DND-41 (cell line): ENCODE data around the gene KCNMA1.
"Not testable (repeated sequence)": the region's sequence is repeated elsewhere in the genome, so short reads cannot be mapped to it uniquely, and the experiment has no call there.

Experiments
- ATAC-seq: fragments of 200-7000 bp; cut with Tn5 transposase; 3 replicates; pipeline ENCODE4 v1.9.1; 2021; ENCODE audit warnings: low read depth; ENCODE audit not compliant: insufficient read depth
- DNase-seq: peaks from one replicate; pipeline ENCODE4 v3.0.0-alpha.2; 2020
- H2AFZ ChIP-seq: 2 replicates; pipeline ENCODE4 v1.6.0; 2012; ENCODE audit warnings: low read depth, low read length
- H3K27ac ChIP-seq: 2 replicates; pipeline ENCODE4 v1.5.1; 2012; ENCODE audit warnings: low read length, inconsistent platforms
- H3K27me3 ChIP-seq: fragments of 200-600 bp; sonication (generic); 2 replicates; pipeline ENCODE4 v1.6.0; 2012; ENCODE audit warnings: low read length, mild to moderate bottlenecking, inconsistent platforms; ENCODE audit not compliant: insufficient read depth, poor library complexity
- H3K36me3 ChIP-seq: 2 replicates; pipeline ENCODE4 v1.5.1; 2012; ENCODE audit warnings: low read length, inconsistent platforms; ENCODE audit not compliant: insufficient read depth
- H3K4me1 ChIP-seq: 2 replicates; pipeline ENCODE4 v1.5.1; 2012; ENCODE audit warnings: mild to moderate bottlenecking, low read length; ENCODE audit not compliant: insufficient read depth
- H3K4me2 ChIP-seq: 2 replicates; pipeline ENCODE4 v1.6.0; 2012; ENCODE audit warnings: mild to moderate bottlenecking, moderate library complexity, low read length, inconsistent platforms; ENCODE audit not compliant: insufficient read depth
- H3K4me3 ChIP-seq, 2 experiments: fragments of 200-600 bp in 1 of 2; shearing (Covaris generic) in 1 of 2; 2 replicates each; pipeline ENCODE4 v1.5.1; 2012 to 2016; ENCODE audit warnings: inconsistent platforms in 2 of 2, low read length in 2 of 2, mild to moderate bottlenecking in 2 of 2, low read depth in 1 of 2, moderate library complexity in 1 of 2
- H3K79me2 ChIP-seq: 2 replicates; pipeline ENCODE4 v1.6.0; 2012; ENCODE audit warnings: low read length, inconsistent platforms; ENCODE audit not compliant: insufficient read depth
- H3K9ac ChIP-seq: 2 replicates; pipeline ENCODE4 v1.6.0; 2012; ENCODE audit warnings: low read depth, mild to moderate bottlenecking, inconsistent platforms, low read length, moderate library complexity
- H3K9me3 ChIP-seq: 2 replicates; pipeline ENCODE4 v1.5.1; 2012; ENCODE audit warnings: low read length, moderate library complexity, mild to moderate bottlenecking, inconsistent platforms; ENCODE audit not compliant: insufficient read depth, severe bottlenecking
- H4K20me1 ChIP-seq: 2 replicates; pipeline ENCODE4 v1.6.0; 2012; ENCODE audit warnings: low read length; ENCODE audit not compliant: insufficient read depth
- EZH2 ChIP-seq: IDR thresholded peaks from 3 replicates; pipeline ENCODE4 v1.6.1; 2012; ENCODE audit warnings: borderline replicate concordance, low read depth, mild to moderate bottlenecking, moderate library complexity, low read length, inconsistent platforms; ENCODE audit not compliant: severe bottlenecking
- TF ChIP-seq, protein P1 (sequence below): IDR thresholded peaks from 2 replicates; pipeline ENCODE4 v1.5.1; 2012; ENCODE audit warnings: borderline replicate concordance, low read length, moderate library complexity, mild to moderate bottlenecking; ENCODE audit not compliant: poor library complexity, severe bottlenecking; ENCODE audit errors: extremely low read depth

The KCNMA1 gene

DNA sequence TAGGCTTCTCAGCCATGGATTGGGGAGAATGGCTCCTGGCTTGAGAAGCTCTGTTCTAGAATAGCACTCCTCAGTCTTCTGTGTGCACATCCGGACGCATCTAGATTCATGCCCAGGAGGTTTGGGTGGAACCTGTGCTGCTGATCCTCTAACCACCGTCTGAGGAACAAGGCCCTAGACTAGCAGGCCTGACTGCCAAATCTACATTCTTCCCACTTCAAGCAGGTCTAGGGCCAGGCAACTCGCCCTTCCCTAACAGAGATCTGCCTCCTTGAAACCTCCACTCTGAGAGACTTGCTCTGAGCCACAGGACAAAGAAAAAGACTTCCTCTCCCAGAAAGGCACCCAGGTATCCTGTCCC is 61.6 kb downstream of the KCNMA1 start:
- Histone ChIP-seq H3K9ac (no peak overlapping the region), H3K4me2 (no peak overlapping the region), H3K27me3 (peaks cover 3% of the 10 kb centered on the region), H3K27ac (no peak overlapping the region), H2AFZ (no peak overlapping the region), H3K4me3 (no peak overlapping the region), H3K9me3 (no peaks in the 10 kb centered on the region), H3K79me2 (no peaks in the 10 kb centered on the region), H4K20me1 (no peaks in the 10 kb centered on the region), H3K4me1 (no peaks in the 10 kb centered on the region), H3K36me3 (no peaks in the 10 kb centered on the region)
- no peak for DNase-seq
- ATAC-seq = no peak
- TF ChIP-seq EZH2 = no peak
- TF ChIP-seq, protein P1, sequence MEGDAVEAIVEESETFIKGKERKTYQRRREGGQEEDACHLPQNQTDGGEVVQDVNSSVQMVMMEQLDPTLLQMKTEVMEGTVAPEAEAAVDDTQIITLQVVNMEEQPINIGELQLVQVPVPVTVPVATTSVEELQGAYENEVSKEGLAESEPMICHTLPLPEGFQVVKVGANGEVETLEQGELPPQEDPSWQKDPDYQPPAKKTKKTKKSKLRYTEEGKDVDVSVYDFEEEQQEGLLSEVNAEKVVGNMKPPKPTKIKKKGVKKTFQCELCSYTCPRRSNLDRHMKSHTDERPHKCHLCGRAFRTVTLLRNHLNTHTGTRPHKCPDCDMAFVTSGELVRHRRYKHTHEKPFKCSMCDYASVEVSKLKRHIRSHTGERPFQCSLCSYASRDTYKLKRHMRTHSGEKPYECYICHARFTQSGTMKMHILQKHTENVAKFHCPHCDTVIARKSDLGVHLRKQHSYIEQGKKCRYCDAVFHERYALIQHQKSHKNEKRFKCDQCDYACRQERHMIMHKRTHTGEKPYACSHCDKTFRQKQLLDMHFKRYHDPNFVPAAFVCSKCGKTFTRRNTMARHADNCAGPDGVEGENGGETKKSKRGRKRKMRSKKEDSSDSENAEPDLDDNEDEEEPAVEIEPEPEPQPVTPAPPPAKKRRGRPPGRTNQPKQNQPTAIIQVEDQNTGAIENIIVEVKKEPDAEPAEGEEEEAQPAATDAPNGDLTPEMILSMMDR = no peak

DNA sequence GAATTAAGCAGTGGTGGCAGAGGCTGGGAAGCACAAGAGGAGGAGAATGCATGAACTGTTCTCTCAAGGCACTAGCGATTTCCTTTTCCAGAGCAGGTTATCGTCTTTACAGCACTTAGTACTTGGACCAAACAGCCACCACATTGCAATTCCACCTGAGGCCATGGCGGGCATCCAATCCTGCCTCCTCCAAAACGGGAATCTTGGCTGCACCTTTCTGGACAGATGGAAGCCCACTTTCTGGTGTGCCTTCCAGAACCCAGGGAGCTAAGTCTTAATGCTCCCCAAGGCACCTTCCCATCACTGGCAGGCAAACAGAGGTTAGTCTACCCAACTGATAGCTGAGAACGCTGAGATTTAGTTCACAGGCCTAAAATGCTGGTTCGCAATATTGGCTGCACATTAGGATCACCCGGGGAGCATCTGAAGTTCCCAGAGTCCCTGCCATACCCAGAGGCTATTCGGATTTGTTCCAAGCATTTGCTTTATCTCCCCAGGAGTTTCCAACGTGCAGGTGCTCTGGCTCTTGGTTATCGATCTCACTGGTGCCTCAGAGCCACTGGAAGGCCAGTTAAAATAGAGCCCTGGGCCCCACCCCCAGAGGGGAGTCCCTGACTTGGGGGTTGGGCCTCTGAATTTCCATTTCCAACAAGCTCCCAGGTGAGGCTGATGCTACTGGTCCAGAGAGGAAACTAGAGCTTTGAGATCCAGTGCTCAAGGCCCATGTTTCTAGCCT is 62.2 kb downstream of the KCNMA1 start:
- TF ChIP-seq, protein P1 = no peak
- no peak for TF ChIP-seq EZH2
- DNase-seq (no peak), ATAC-seq (no peak)

DNA sequence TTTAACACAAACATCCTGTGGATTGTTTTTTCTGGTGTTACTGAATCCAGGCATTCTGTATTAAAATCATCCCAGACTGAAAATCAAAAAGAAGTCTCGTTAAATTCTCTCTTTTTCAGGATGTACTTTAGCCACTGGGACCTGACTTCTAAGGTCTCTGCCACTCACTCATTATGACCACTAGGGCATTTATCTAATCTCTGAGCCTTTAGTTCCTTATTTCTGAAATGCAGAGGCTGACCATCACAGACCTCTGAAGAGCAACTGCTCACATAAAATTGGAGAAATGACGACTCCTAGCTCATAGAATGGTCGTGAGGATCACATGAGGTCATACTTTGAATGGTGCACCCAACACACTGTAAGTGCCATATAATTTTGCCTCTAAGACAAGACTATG is 63.2 kb downstream of the KCNMA1 start:
- H3K4me1 ChIP-seq = no peaks in the 10 kb centered on the region
- no peak overlapping the region for H3K27ac ChIP-seq
- peaks cover 3% of the 10 kb centered on the region for H3K27me3 ChIP-seq
- H3K4me2 ChIP-seq = no peak overlapping the region
- H3K36me3 ChIP-seq = no peaks in the 10 kb centered on the region
- no peak for DNase-seq
- H3K79me2 ChIP-seq = no peaks in the 10 kb centered on the region
- H4K20me1 ChIP-seq = no peaks in the 10 kb centered on the region
- no peak overlapping the region for H3K4me3 ChIP-seq
- ATAC-seq = no peak
- H3K9me3 ChIP-seq = no peaks in the 10 kb centered on the region
- TF ChIP-seq, protein P1 = no peak
- no peak for TF ChIP-seq EZH2
- H3K9ac ChIP-seq = no peak overlapping the region
- H2AFZ ChIP-seq = no peak overlapping the region

More for the DNA sequence above, 62.2 kb downstream of the KCNMA1 start:
- Histone ChIP-seq H3K4me2 (no peak overlapping the region), H3K9me3 (no peaks in the 10 kb centered on the region), H4K20me1 (no peaks in the 10 kb centered on the region), H3K36me3 (no peaks in the 10 kb centered on the region), H3K79me2 (no peaks in the 10 kb centered on the region), H3K27ac (no peak overlapping the region), H3K4me1 (no peaks in the 10 kb centered on the region), H3K27me3 (peaks cover 3% of the 10 kb centered on the region), H2AFZ (no peak overlapping the region), H3K9ac (no peak overlapping the region), H3K4me3 (no peak overlapping the region)

DNA sequence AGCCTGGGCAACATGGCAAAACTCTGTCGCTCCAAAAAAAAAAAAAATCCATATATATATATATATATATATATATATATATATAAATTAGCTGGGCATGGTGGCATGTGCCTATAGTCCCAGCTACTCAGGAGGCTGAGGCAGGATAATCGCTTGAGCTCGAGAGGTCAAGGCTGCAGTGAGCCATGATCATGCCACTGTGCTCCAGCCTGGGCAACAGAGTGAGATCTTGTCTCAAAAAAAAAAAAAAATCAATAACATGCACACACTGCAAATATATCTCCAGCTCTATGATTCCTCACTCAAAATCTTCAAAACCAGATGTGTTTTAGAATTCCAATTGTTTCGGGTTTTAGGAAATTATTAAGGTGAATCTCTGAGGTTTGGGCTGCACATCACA is 65.1 kb downstream of the KCNMA1 start:
- not testable (repeated sequence) for H3K36me3 ChIP-seq, H3K27me3 ChIP-seq, H3K79me2 ChIP-seq, H3K9ac ChIP-seq, H3K4me3 ChIP-seq, H3K9me3 ChIP-seq, H2AFZ ChIP-seq, H3K4me2 ChIP-seq, H3K27ac ChIP-seq, H4K20me1 ChIP-seq, DNase-seq, H3K4me1 ChIP-seq, ATAC-seq
